ENCODE results near the gene KAT2A.

GRCh38 chr17:42077755-42078154 lies 43.4 kb downstream of the KAT2A start:
- TF ChIP-seq ZNF274 (IDR thresholded peaks at IDR 0.05; ENCODE audit: low read depth, low read length) = no peak
- TF ChIP-seq, protein P1, sequence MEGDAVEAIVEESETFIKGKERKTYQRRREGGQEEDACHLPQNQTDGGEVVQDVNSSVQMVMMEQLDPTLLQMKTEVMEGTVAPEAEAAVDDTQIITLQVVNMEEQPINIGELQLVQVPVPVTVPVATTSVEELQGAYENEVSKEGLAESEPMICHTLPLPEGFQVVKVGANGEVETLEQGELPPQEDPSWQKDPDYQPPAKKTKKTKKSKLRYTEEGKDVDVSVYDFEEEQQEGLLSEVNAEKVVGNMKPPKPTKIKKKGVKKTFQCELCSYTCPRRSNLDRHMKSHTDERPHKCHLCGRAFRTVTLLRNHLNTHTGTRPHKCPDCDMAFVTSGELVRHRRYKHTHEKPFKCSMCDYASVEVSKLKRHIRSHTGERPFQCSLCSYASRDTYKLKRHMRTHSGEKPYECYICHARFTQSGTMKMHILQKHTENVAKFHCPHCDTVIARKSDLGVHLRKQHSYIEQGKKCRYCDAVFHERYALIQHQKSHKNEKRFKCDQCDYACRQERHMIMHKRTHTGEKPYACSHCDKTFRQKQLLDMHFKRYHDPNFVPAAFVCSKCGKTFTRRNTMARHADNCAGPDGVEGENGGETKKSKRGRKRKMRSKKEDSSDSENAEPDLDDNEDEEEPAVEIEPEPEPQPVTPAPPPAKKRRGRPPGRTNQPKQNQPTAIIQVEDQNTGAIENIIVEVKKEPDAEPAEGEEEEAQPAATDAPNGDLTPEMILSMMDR (IDR thresholded peaks at IDR 0.05 in 2 of 3, conservative IDR thresholded peaks at IDR 0.05 in 1 of 3; ENCODE audit: borderline replicate concordance in 1 of 3, insufficient read depth in 1 of 3, low read depth in 2 of 3, low read length in 2 of 3) = no peak
- TF ChIP-seq EGR1 (IDR thresholded peaks at IDR 0.05; ENCODE audit: low read depth) = no peak
- TF ChIP-seq, protein P2, sequence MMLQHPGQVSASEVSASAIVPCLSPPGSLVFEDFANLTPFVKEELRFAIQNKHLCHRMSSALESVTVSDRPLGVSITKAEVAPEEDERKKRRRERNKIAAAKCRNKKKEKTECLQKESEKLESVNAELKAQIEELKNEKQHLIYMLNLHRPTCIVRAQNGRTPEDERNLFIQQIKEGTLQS (IDR thresholded peaks at IDR 0.05) = no peak
- no peak for TF ChIP-seq EZH2 (IDR thresholded peaks at IDR 0.05)
- TF ChIP-seq ZFX (IDR thresholded peaks at IDR 0.05) = no peak
- TF ChIP-seq SP1 (IDR thresholded peaks at IDR 0.05; ENCODE audit: low read depth) = no peak
- no peak for TF ChIP-seq TCF7L2 (IDR thresholded peaks at IDR 0.05; ENCODE audit: borderline replicate concordance, extremely low read depth, insufficient read depth, insufficient read length)
- TF ChIP-seq CEBPB (IDR thresholded peaks at IDR 0.05; ENCODE audit: low read depth) = no peak
- no peak for TF ChIP-seq YY1 (IDR thresholded peaks at IDR 0.05; ENCODE audit: extremely low read depth, insufficient replicate concordance, low read depth, low read length)
- no peak for TF ChIP-seq EZH2phosphoT487 (IDR thresholded peaks at IDR 0.05; ENCODE audit: borderline replicate concordance)
- TF ChIP-seq POLR2AphosphoS5 (IDR thresholded peaks at IDR 0.05; ENCODE audit: low read depth, low read length) = no peak
- TF ChIP-seq, protein P3, sequence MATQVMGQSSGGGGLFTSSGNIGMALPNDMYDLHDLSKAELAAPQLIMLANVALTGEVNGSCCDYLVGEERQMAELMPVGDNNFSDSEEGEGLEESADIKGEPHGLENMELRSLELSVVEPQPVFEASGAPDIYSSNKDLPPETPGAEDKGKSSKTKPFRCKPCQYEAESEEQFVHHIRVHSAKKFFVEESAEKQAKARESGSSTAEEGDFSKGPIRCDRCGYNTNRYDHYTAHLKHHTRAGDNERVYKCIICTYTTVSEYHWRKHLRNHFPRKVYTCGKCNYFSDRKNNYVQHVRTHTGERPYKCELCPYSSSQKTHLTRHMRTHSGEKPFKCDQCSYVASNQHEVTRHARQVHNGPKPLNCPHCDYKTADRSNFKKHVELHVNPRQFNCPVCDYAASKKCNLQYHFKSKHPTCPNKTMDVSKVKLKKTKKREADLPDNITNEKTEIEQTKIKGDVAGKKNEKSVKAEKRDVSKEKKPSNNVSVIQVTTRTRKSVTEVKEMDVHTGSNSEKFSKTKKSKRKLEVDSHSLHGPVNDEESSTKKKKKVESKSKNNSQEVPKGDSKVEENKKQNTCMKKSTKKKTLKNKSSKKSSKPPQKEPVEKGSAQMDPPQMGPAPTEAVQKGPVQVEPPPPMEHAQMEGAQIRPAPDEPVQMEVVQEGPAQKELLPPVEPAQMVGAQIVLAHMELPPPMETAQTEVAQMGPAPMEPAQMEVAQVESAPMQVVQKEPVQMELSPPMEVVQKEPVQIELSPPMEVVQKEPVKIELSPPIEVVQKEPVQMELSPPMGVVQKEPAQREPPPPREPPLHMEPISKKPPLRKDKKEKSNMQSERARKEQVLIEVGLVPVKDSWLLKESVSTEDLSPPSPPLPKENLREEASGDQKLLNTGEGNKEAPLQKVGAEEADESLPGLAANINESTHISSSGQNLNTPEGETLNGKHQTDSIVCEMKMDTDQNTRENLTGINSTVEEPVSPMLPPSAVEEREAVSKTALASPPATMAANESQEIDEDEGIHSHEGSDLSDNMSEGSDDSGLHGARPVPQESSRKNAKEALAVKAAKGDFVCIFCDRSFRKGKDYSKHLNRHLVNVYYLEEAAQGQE (IDR thresholded peaks at IDR 0.05; ENCODE audit: low read depth) = no peak
